ENCODE measurements around the gene MRPS12.

- TF ChIP-seq CTCF (IDR thresholded peaks at IDR 0.05) (no peak), POLR2A (IDR thresholded peaks at IDR 0.05) (no peak)
Observed at GRCh38 chr19:38890686-38891085, 40.1 kb upstream of the MRPS12 start.
